Activated CD8-positive, alpha-beta memory T cell treated with anti-CD3 and anti-CD28 coated beads, Interleukin-2, amount 50 U/mL, for 4 hours (primary cell): ENCODE data around the gene KCNK2.

ENCODE experiments used
- DNase-seq: peaks from one replicate; pipeline ENCODE4 v3.0.0-alpha.2; 2020

KCNK2 gene

GRCh38 chr1:215262106-215262505 is 179.6 kb downstream of the KCNK2 start:
- no peak for DNase-seq

DNA sequence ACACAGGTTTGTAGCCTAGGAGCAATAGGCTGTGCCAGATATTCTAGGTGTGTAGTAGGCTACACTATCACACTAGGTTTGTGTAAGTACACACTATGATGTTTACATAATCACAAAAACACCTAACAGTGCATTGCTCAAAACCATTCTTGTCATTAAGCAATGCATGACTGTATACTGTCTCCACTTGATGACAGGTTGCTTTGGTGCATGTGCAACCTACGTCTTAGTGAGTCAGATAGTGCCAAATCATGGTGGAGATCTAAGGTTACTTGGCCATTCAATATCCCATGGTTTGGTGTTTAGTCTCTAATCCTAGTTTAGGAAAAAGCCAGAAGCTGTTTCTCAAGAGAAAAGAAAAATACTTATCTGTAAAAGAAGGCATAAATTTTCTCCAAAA is 181.1 kb downstream of the KCNK2 start:
- DNase-seq: no peak

GRCh38 chr1:215264649-215265048 is 182.1 kb downstream of the KCNK2 start:
- no peak for DNase-seq

DNA sequence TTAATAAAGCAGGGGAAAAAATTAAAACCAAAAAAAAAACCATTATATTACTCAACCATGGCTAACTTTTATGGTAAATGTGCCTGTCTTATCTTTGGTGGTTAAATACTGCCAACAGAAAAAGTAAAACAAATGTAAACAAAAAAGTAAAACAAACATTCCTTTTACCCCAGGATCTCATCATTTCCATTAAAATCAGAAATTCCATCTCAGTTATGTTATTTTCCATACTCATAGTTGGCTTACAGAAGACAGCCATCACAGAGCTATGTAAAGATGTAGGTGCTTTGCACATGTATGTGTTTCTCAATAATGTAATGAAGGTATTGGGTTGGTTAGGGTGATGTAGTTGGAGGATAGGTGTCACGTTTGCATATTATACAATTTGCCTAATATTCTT is 185.0 kb downstream of the KCNK2 start:
- no peak for DNase-seq

- DNase-seq: no peak
These were observed 187.4 kb downstream of the KCNK2 start for GRCh38 chr1:215269955-215270354.

DNA sequence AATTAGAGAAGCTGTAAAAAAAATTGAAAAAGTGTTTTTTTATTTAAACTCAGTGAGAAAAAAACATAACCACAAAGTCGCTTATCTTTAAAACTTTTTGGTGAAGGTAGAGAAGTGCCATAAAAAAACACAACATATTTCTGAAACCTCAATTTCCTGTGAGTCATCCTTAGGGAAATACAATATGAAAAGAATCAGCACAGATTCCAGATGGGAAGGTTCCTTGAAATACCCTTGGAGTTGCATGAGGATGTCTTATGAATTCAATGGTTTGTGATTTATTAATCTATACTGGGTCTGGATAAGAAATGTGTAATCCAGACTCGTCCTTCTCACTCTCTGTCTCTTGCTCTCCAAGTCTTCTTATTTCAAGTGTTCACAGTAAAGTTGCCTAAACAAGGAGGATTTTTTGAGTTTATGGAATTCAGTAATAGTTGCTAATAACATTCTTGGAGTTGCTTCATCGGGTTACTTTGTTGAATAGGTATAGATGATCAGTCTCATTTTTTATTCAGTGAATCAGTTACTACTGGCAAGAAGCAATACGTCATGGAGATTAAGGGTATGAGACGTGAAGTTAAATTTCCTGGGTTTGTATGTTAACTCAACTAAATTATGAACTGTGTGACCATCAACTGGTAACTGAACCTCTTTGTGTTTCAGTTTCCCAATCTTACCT is 191.4 kb downstream of the KCNK2 start:
- no peak for DNase-seq

DNA sequence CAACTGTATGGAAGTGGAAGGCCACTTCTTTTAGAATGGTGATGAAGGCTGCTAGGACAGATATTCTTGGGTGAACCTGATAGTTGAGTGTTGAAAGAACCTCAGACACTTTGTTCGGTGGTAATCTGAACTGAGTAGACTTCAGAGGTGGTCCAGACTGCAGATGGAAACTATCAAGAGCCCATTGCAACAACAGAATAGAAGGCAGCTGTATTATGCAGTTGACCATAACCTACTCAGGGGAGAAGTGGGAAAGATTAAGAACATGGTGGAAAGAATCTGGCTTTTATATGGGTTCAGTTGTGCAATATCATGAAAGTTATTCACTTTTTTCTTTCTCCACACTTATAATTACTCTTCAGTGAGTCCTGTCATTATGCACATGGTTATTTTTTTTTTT is 194.0 kb downstream of the KCNK2 start:
- no peak for DNase-seq

DNA sequence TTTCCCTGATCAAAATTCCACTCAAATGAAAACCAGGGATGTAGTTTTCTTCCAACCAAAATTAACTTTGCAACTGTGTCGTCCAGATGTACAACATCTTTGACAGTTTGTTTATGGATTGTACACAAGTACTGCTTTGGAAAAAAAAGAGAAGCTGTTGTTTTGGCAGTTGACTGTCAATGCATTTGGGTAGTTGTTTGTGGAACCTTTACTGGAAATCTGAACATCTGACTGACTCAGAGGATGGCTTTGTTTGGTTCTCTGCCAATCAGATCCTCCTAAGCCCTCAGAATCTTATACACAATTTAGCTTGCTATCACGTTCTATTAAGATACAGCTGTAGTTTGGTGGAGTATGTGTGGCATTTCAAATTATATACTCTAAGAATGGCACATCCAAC is 195.0 kb downstream of the KCNK2 start:
- DNase-seq: no peak

- DNase-seq: no peak
These were observed 197.1 kb downstream of the KCNK2 start for GRCh38 chr1:215279682-215280081.

GRCh38 chr1:215282557-215282956 is 200.0 kb downstream of the KCNK2 start:
- no peak for DNase-seq

DNA sequence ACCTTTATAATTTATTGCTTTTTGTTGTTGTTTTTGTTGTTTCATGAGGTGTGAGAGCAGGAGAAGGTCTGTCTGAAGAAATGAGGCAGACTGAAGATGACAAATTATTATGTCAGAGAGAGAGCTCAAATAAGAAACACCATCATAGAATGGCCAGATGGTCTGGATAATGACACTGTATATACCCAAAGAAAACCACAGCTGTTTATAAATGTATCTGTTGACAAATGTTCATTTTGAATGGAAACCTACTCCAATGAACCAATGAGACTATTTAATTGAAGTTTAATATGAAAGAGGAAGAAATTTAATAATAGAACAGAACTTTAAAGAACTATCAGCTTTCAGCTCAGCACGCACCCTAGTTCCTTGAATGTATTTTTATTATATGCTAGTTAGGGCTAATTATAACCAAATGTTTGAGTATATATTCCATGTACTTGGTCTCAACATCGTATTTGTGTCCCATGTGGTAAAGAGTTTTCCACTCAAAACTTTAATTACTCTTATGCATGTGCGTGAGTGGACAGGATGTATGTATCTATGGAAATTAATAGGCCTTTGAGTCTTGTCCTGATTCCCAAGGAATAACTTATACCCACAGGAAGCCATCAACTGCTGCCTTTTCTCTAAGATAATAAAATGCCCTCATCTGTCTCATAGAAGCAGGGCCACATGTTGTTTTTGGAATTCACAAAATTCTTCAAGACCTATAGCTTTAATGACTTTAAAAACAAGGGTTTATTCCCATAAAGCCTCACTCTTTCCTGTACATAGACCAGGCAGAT is 202.7 kb downstream of the KCNK2 start:
- DNase-seq: no peak
